Measurements from ENCODE around the gene CLMP. TPM values are rescaled to one million over a fixed set of nuclear protein-coding genes. Genes with fewer than 3 reads are reported as not detected.

The CLMP gene
- total and polyA plus RNA-seq, 3 donors from 2014 or later: 6.0 to 6.5 (median 6.3) TPM

DNA sequence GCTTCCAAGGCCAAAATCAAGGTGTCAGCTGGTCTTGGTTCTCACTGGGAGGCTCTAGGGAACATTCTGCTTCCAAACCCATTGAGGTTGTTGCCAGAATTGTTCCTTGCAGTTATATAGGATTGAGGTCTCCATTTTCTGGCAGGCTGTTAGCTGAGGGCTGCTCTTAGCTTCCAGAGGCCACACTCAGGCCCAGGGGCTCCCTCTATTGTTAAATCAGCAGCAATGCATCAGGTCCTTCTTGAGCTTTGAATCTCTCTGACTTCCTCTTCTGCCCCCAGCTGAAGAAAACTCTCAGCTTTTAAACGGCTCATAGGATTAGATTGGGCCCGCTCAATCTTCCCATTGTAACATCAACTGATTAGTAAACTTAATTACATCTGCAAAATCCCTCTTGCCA is 174.1 kb downstream of the CLMP start:
- H3K4me1 ChIP-seq: no peaks in the 10 kb centered on the region
- TF ChIP-seq, protein P1, sequence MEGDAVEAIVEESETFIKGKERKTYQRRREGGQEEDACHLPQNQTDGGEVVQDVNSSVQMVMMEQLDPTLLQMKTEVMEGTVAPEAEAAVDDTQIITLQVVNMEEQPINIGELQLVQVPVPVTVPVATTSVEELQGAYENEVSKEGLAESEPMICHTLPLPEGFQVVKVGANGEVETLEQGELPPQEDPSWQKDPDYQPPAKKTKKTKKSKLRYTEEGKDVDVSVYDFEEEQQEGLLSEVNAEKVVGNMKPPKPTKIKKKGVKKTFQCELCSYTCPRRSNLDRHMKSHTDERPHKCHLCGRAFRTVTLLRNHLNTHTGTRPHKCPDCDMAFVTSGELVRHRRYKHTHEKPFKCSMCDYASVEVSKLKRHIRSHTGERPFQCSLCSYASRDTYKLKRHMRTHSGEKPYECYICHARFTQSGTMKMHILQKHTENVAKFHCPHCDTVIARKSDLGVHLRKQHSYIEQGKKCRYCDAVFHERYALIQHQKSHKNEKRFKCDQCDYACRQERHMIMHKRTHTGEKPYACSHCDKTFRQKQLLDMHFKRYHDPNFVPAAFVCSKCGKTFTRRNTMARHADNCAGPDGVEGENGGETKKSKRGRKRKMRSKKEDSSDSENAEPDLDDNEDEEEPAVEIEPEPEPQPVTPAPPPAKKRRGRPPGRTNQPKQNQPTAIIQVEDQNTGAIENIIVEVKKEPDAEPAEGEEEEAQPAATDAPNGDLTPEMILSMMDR (IDR thresholded peaks at IDR 0.05): peak in 1 of 3 experiments; percentile 28
- no peak for TF ChIP-seq POLR2A (IDR thresholded peaks at IDR 0.05)
- H3K36me3 ChIP-seq (ENCODE audit: low read depth, missing control alignments): no peaks in the 10 kb centered on the region
- no peak overlapping the region for H3K4me3 ChIP-seq
- no peaks in the 10 kb centered on the region for H3K27me3 ChIP-seq
- WGBS, 2 donors: 56 to 73% methylated on average over 2 of the region's 2 CpGs
- no peaks in the 10 kb centered on the region for H3K9me3 ChIP-seq
- DNase-seq: peak; percentile 49
- no peak overlapping the region for H3K27ac ChIP-seq
- intact Hi-C loops (cut with DNase I; ENCODE audit: low total_unique reads): loop anchor here (10.0 kb wide), 1 partner anchor 156 kb away; no protein-coding TSS in a partner anchor

Small RNAs within 50 kb of the gene (small RNA-seq; reads per million reads assigned to genes)
- gene RPL31P47 (0 reads per million in 2 donors), gene SNORD14C (0 reads per million in 2 donors), gene SNORD14D (0 reads per million in 2 donors), gene SNORD14E (76.3 to 112 reads per million in 2 donors)

Other genes with a start within 250 kb of the CLMP start
- gene BSX, start 213.4 kb downstream of the CLMP start, total RNA-seq: not detected
- not detected for gene BSX, start 213.4 kb downstream of the CLMP start, polyA plus RNA-seq (ENCODE audit: insufficient read depth, low read depth, low replicate concordance)
- 1,000 to 10,000 TPM in 1 of 2 donors, 100 to 1,000 TPM in 1; 863 to 1,081 TPM for gene HSPA8, start 133.1 kb downstream of the CLMP start, total RNA-seq
- 1,106 TPM for gene HSPA8, start 133.1 kb downstream of the CLMP start, polyA plus RNA-seq (ENCODE audit: insufficient read depth, low read depth, low replicate concordance)
- 10 to 100 TPM; 48.1 to 78.9 TPM for gene GRAMD1B, start 235.0 kb upstream of the CLMP start, total RNA-seq
- 48.9 TPM for gene GRAMD1B, start 235.0 kb upstream of the CLMP start, polyA plus RNA-seq (ENCODE audit: insufficient read depth, low read depth, low replicate concordance)

Data from testis (tissue), 3 donors.